HepG2 (cell line): Measurements from ENCODE around the gene VSX1. TPM values are rescaled to one million over a fixed set of nuclear protein-coding genes. Genes with fewer than 3 reads are reported as not detected.

Experiments
- ARNT2 ChIP-seq: sonication (generic); formaldehyde crosslinking; IDR thresholded peaks from 2 replicates; pipeline ENCODE4 v1.8.0; 2022; ENCODE audit warnings: mild to moderate bottlenecking, low read depth, missing genetic modification reagents, moderate library complexity
- BCL6 ChIP-seq: IDR thresholded peaks from 2 replicates; pipeline ENCODE4 v1.6.1; 2016; ENCODE audit warnings: missing genetic modification reagents, missing compliant biosample characterization
- EHMT2 ChIP-seq: fragments of 200-600 bp; sonication (generic); IDR thresholded peaks from 2 replicates; pipeline ENCODE4 v1.7.0; 2017; ENCODE audit warnings: antibody characterized with exemption, low read depth, low read length, borderline replicate concordance
- FOXA1 ChIP-seq, 2 experiments: fragments of 450-650 bp in 1 of 2; sonication (generic) in 1 of 2; formaldehyde crosslinking in 1 of 2; IDR thresholded peaks; 2 replicates each; pipeline versions ENCODE4 v1.4.0 to v1.6.1; 2016 to 2020; ENCODE audit warnings: missing genetic modification reagents in 1 of 2
- HDAC1 ChIP-seq: sonication (generic); formaldehyde crosslinking; IDR thresholded peaks from 2 replicates; pipeline ENCODE4 v1.5.1; 2020; ENCODE audit warnings: mild to moderate bottlenecking, missing genetic modification reagents
- HMG20B ChIP-seq: conservative IDR thresholded peaks from 2 replicates; pipeline ENCODE4 v1.6.1; 2016; ENCODE audit warnings: missing genetic modification reagents, missing compliant biosample characterization
- HNF1B ChIP-seq: sonication (generic); formaldehyde crosslinking; IDR thresholded peaks from 2 replicates; pipeline ENCODE4 v1.5.1; 2020; ENCODE audit warnings: mild to moderate bottlenecking, moderate library complexity, missing genetic modification reagents
- HNRNPL ChIP-seq: fragments of 200-400 bp; formaldehyde crosslinking; IDR thresholded peaks from 2 replicates; pipeline ENCODE4 v1.6.1; 2017; ENCODE audit warnings: mild to moderate bottlenecking, low read depth, low read length
- KAT7 ChIP-seq: IDR thresholded peaks from 2 replicates; pipeline ENCODE4 v1.6.1; 2018; ENCODE audit warnings: borderline replicate concordance, missing compliant biosample characterization
- KDM6A ChIP-seq: IDR thresholded peaks from 2 replicates; pipeline ENCODE4 v1.6.1; 2016; ENCODE audit warnings: low read depth
- MEF2D ChIP-seq: sonication (generic); formaldehyde crosslinking; IDR thresholded peaks from 2 replicates; pipeline ENCODE4 v1.5.1; 2020; ENCODE audit warnings: mild to moderate bottlenecking, missing genetic modification reagents
- PHF21A ChIP-seq: sonication (generic); formaldehyde crosslinking; IDR thresholded peaks from 2 replicates; pipeline ENCODE4 v1.5.0; 2020; ENCODE audit warnings: mild to moderate bottlenecking, missing genetic modification reagents
- RARA ChIP-seq: IDR thresholded peaks from 2 replicates; pipeline ENCODE4 v1.6.1; 2016; ENCODE audit warnings: missing genetic modification reagents, missing compliant biosample characterization
- SKIL ChIP-seq: sonication (generic); formaldehyde crosslinking; IDR thresholded peaks from 2 replicates; pipeline ENCODE4 v1.8.0; 2022; ENCODE audit warnings: missing genetic modification reagents, mild to moderate bottlenecking, moderate library complexity, borderline replicate concordance
- SNAI1 ChIP-seq: sonication (generic); formaldehyde crosslinking; IDR thresholded peaks from 2 replicates; pipeline ENCODE4 v1.5.0; 2020; ENCODE audit warnings: mild to moderate bottlenecking, missing genetic modification reagents, borderline replicate concordance
- SRSF9 ChIP-seq: fragments of 200-400 bp; formaldehyde crosslinking; IDR thresholded peaks from 2 replicates; pipeline ENCODE4 v1.6.1; 2018; ENCODE audit warnings: borderline replicate concordance, mild to moderate bottlenecking, low read depth, low read length; ENCODE audit not compliant: insufficient read depth, poor library complexity, severe bottlenecking
- ZMYM4 ChIP-seq: sonication (generic); formaldehyde crosslinking; IDR thresholded peaks from 2 replicates; pipeline ENCODE4 v1.8.1; 2023; ENCODE audit warnings: mild to moderate bottlenecking, missing genetic modification reagents
- ZNF331 ChIP-seq: sonication (generic); formaldehyde crosslinking; IDR thresholded peaks from 2 replicates; pipeline ENCODE4 v1.4.0; 2020; ENCODE audit warnings: missing genetic modification reagents
- ZNF335 ChIP-seq: sonication (generic); formaldehyde crosslinking; IDR thresholded peaks from 2 replicates; pipeline ENCODE4 v1.4.0; 2020; ENCODE audit warnings: missing genetic modification reagents
- ZNF468 ChIP-seq: sonication (generic); formaldehyde crosslinking; IDR thresholded peaks from 2 replicates; pipeline ENCODE4 v1.8.0; 2022; ENCODE audit warnings: mild to moderate bottlenecking, moderate library complexity, missing genetic modification reagents
- ZNF589 ChIP-seq: sonication (generic); formaldehyde crosslinking; conservative IDR thresholded peaks from 2 replicates; pipeline ENCODE4 v1.8.0; 2022; ENCODE audit warnings: mild to moderate bottlenecking, moderate library complexity, missing genetic modification reagents
- ZNF792 ChIP-seq: IDR thresholded peaks from 2 replicates; pipeline ENCODE4 v1.6.1; 2016
- polyA plus RNA-seq, 8 experiments: library from polyadenylated mRNA; depleted of rRNA in 3 of 8; stranded (reverse) in 7 of 8; unstranded in 1 of 8; fragments of >200 nt; fragmentation: Illumina TruSeq in 4 of 8; extraction: Trizol in 4 of 8; gene quantifications; 2 replicates each; pipeline versions ENCODE4 v1.2.1 to v1.2.3, GENCODE V29; 2011 to 2016; ENCODE audit warnings: low read depth in 4 of 8, missing spikeins in 1 of 8, mixed read lengths in 1 of 8; ENCODE audit not compliant: insufficient read depth in 1 of 8
- total RNA-seq, 5 experiments: library from RNA; depleted of rRNA; stranded (reverse); fragments of >200 nt; fragmentation: Illumina TruSeq; extraction: Trizol; gene quantifications; 2 replicates each; pipeline ENCODE4 v1.2.3, GENCODE V29; 2016; ENCODE audit warnings: low read depth in 1 of 5

VSX1 gene
- total and polyA plus RNA-seq, 2 of the 13 experiments (the other 11 are each of a cell fraction or from before 2014, with no cell fraction given) = 0.04 TPM; not detected in 1

- TF ChIP-seq SKIL (CRISPR knock-in tag) (0 out of 2 replicates have a peak, but pooled peaks have one; percentile 21), ZNF331 (peak; percentile 72), ARNT2 (CRISPR knock-in tag) (0 out of 2 replicates have a peak, but pooled peaks have one; percentile 12), EHMT2 (peak; percentile 74; the same call in 1 of the 2 replicates), HDAC1 (CRISPR knock-in tag) (peak; percentile 46; the same call in 1 of the 2 replicates), RARA (CRISPR knock-in tag) (peak; percentile 97), SRSF9 (no peak), ZNF792 (CRISPR knock-in tag) (peak; percentile 15; the same call in 1 of the 2 replicates), ZNF468 (CRISPR knock-in tag) (0 out of 2 replicates have a peak, but pooled peaks have one; percentile 12), MEF2D (CRISPR knock-in tag) (0 out of 2 replicates have a peak, but pooled peaks have one; percentile 20), BCL6 (peak; percentile 71; the same call in 1 of the 2 replicates), KAT7 (CRISPR knock-in tag) (peak; percentile 43; the same call in 1 of the 2 replicates), HMG20B (CRISPR knock-in tag) (peak; percentile 80), HNF1B (0 out of 2 replicates have a peak, but pooled peaks have one; percentile 30), PHF21A (CRISPR knock-in tag) (peak; percentile 44; the same call in 1 of the 2 replicates), HNRNPL (no peak), ZNF335 (CRISPR knock-in tag) (0 out of 2 replicates have a peak, but pooled peaks have one; percentile 22), ZNF589 (CRISPR knock-in tag) (0 out of 2 replicates have a peak, but pooled peaks have one; percentile 24), ZMYM4 (no peak), FOXA1 (IDR thresholded peaks at IDR 0.05) (no peak), FOXA1 (CRISPR knock-in tag; IDR thresholded peaks at IDR 0.05) (peak; percentile 93), KDM6A (CRISPR knock-in tag) (0 out of 2 replicates have a peak, but pooled peaks have one; percentile 17), SNAI1 (CRISPR knock-in tag) (0 out of 2 replicates have a peak, but pooled peaks have one; percentile 34)
Observed at GRCh38 chr20:25054995-25055629, 26.8 kb downstream of the VSX1 start (continued).
